CD4-positive, alpha-beta T cell (primary cell): Measurements from ENCODE around the gene TRO. TPM values are rescaled to one million over a fixed set of nuclear protein-coding genes. Genes with fewer than 3 reads are reported as not detected.
A peak's percentile ranks its signal among the peaks of the same experiment; 100 is the strongest.

Experiments
- ATAC-seq: fragments of 200-7000 bp; cut with Tn5 transposase; one replicate; pipeline ENCODE4 v1.10.0; 2022; ENCODE audit warnings: mild to moderate bottlenecking; ENCODE audit not compliant: poor library complexity
- CTCF ChIA-PET: fragments of 350-600 bp; sonication (Branson Sonifier 250); formaldehyde crosslinking; loops from one replicate; lab custom pipeline; 2021; ENCODE audit warnings: antibody characterized with exemption, inconsistent platforms; lab: Charles Lee
- POLR2A ChIA-PET: fragments of 350-600 bp; sonication (Branson Sonifier 250); formaldehyde crosslinking; loops from one replicate; lab custom pipeline; 2021; ENCODE audit warnings: antibody characterized with exemption, inconsistent platforms; lab: Charles Lee
- DNase-seq, 14 experiments: peaks; one replicate each; pipeline ENCODE4 v3.0.0-alpha.2; 2013 to 2020; ENCODE audit warnings: mixed read lengths in 2 of 14
- H3K27ac ChIP-seq, 2 donors: one replicate each; pipeline versions ENCODE4 v1.5.1 to v1.7.0; 2013; ENCODE audit warnings: low read length in 2 of 2, low read depth in 1 of 2, mild to moderate bottlenecking in 1 of 2
- H3K27me3 ChIP-seq, 2 experiments: 1 replicate in 1 of 2; 2 replicates in 1 of 2; pipeline versions ENCODE4 v1.6.1 to v1.7.0; 2013; ENCODE audit warnings: low read length in 2 of 2, control low read depth in 1 of 2, mild to moderate bottlenecking in 1 of 2, moderate library complexity in 1 of 2; ENCODE audit not compliant: insufficient read depth in 2 of 2, control insufficient read depth in 1 of 2
- H3K36me3 ChIP-seq: one replicate; pipeline ENCODE4 v1.6.1; 2013; ENCODE audit warnings: low read length, control low read depth; ENCODE audit not compliant: insufficient read depth
- H3K4me1 ChIP-seq: one replicate; pipeline ENCODE4 v1.6.1; 2013; ENCODE audit warnings: low read length, control low read depth; ENCODE audit not compliant: insufficient read depth
- H3K4me3 ChIP-seq: one replicate; pipeline ENCODE4 v1.5.1; 2013; ENCODE audit warnings: mild to moderate bottlenecking, low read length, moderate library complexity
- H3K9me3 ChIP-seq, 2 experiments: 1 replicate in 1 of 2; 2 replicates in 1 of 2; pipeline versions ENCODE4 v1.6.1 to v1.7.0; 2013; ENCODE audit warnings: low read length in 2 of 2, mild to moderate bottlenecking in 2 of 2, control low read depth in 1 of 2, moderate library complexity in 1 of 2; ENCODE audit not compliant: control insufficient read depth in 1 of 2, insufficient read depth in 1 of 2
- H3K27ac Mint-ChIP-seq: one replicate; pipeline ENCODE4 v1.8.0; 2020; ENCODE audit warnings: mixed read lengths
- H3K27me3 Mint-ChIP-seq: one replicate; pipeline ENCODE4 v1.8.0; 2021; ENCODE audit warnings: mixed read lengths
- H3K36me3 Mint-ChIP-seq: one replicate; pipeline ENCODE4 v1.8.0; 2021; ENCODE audit warnings: low read depth, mixed read lengths
- H3K4me1 Mint-ChIP-seq: one replicate; pipeline ENCODE4 v1.8.0; 2021; ENCODE audit warnings: low read depth, mixed read lengths
- H3K4me3 Mint-ChIP-seq: one replicate; pipeline ENCODE4 v1.8.0; 2020; ENCODE audit warnings: mild to moderate bottlenecking, mixed read lengths
- H3K9me3 Mint-ChIP-seq: one replicate; pipeline ENCODE4 v1.8.0; 2020; ENCODE audit warnings: mixed read lengths
- intact Hi-C, 2 experiments: fragments of 100-400 bp; cut with DNase I in 1 of 2; cut with micrococcal nuclease in 1 of 2; formaldehyde crosslinking; loops; one replicate each; pipeline versions ENCODE4 v1.15.1 to v1.9.0; 2023 to 2025; cut with DNase I, micrococcal nuclease
- polyA plus RNA-seq, 2 donors: library from polyadenylated mRNA; unstranded; fragments of 120-200 nt; gene quantifications; one replicate each; pipeline ENCODE4 v1.2.1, GENCODE V29; 2013
- total RNA-seq, 174 experiments: library from RNA in 2 of 174; stranded (reverse) in 2 of 174; gene quantifications; one replicate each; pipeline ENCODE4 v1.2.3 and lab custom pipeline; 2021 to 2026
- TF ChIP-seq, protein P1 (sequence below): fragments of 200-600 bp; IDR thresholded peaks from one replicate; pipeline ENCODE4 v1.8.0; 2022; ENCODE audit warnings: antibody characterized with exemption, mild to moderate bottlenecking

Gene TRO, protein sequence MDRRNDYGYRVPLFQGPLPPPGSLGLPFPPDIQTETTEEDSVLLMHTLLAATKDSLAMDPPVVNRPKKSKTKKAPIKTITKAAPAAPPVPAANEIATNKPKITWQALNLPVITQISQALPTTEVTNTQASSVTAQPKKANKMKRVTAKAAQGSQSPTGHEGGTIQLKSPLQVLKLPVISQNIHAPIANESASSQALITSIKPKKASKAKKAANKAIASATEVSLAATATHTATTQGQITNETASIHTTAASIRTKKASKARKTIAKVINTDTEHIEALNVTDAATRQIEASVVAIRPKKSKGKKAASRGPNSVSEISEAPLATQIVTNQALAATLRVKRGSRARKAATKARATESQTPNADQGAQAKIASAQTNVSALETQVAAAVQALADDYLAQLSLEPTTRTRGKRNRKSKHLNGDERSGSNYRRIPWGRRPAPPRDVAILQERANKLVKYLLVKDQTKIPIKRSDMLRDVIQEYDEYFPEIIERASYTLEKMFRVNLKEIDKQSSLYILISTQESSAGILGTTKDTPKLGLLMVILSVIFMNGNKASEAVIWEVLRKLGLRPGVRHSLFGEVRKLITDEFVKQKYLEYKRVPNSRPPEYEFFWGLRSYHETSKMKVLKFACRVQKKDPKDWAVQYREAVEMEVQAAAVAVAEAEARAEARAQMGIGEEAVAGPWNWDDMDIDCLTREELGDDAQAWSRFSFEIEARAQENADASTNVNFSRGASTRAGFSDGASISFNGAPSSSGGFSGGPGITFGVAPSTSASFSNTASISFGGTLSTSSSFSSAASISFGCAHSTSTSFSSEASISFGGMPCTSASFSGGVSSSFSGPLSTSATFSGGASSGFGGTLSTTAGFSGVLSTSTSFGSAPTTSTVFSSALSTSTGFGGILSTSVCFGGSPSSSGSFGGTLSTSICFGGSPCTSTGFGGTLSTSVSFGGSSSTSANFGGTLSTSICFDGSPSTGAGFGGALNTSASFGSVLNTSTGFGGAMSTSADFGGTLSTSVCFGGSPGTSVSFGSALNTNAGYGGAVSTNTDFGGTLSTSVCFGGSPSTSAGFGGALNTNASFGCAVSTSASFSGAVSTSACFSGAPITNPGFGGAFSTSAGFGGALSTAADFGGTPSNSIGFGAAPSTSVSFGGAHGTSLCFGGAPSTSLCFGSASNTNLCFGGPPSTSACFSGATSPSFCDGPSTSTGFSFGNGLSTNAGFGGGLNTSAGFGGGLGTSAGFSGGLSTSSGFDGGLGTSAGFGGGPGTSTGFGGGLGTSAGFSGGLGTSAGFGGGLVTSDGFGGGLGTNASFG (N-terminal part only)
- total RNA-seq (1 to 10 TPM; 1.0 to 2.0 TPM), total RNA-seq (lab: John Stamatoyannopoulos, UW) (0.30 to 9.5 (median 2.4) reads per million in 172 experiments)
- 1.1 TPM for polyA plus RNA-seq (2013, experiment 1 of 2)
- polyA plus RNA-seq (2013, experiment 2 of 2), result 2.9 TPM

DNA sequence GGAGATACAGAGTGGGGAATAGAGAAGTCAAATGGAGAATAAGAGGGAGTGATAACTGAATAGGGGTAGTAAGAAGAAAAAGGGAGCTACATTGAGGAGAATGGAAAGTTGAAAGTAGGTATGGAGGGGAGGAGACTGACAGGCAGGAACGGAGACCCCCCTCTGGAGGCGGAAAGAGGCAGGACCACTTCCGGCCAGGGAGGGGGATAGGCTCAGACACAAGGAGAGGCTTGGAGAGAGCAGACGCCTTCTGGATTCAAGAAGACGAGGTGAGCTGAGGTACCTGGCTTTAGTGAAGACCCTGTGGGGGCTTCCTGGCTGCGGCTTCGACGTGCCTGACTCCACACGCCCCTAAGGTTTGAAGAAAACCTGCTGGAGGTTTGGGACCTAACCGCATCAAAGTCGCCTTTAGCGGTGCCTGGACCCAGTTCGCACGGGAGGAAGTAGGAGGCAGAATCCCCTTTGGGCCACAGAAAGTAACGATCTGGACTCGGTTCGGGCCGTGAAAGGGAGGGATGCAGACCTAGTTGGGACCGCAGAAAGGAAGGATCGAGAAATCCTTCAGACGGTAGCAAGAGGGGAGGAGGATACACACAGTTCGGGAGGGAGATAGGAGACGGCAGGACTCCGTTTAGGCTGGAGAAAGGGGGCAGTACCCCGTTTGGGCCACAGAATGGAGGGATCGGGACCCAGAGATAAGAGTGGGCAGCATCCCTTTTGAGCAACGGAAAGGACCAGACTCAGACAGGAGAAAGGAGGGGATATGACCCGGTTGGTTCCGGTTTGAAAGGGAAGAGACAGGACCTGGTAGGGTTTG lies at the start of gene TRO:
Gene TRO, plus strand, starts transcription at position 215 of the 817 bp plus-strand sequence. CDS start 1,423 bp downstream, outside the sequence.
- POLR2A ChIA-PET, result interaction anchor here (2.2 kb wide), 1 partner anchor 79 kb away, joined by 7 read pairs; the partner anchor contains the start of gene APEX2
- Mint-ChIP-seq H3K9me3 (no peaks in the 10 kb centered on the region), H3K27ac (peak within 1 kb of the TSS; percentile 76), H3K4me3 (peak within 1 kb of the TSS; percentile 90), H3K27me3 (no peaks in the 10 kb centered on the region), H3K36me3 (no peaks in the 10 kb centered on the region), H3K4me1 (peaks cover 19% of the 10 kb centered on the region)
- intact Hi-C loops, result loop anchor here in 1 of 2 experiments (5.0 kb wide), 2 partner anchors 81 to 796 kb away; partner anchors contain the start of genes APEX2 and RRAGB
- no peaks in the 10 kb centered on the region for H3K27me3 ChIP-seq
- H3K4me1 ChIP-seq, result peaks cover 18% of the 10 kb centered on the region
- H3K27ac ChIP-seq, result no peak within 1 kb of the TSS
- H3K4me3 ChIP-seq, result peak within 1 kb of the TSS; percentile 61
- TF ChIP-seq, protein P1, sequence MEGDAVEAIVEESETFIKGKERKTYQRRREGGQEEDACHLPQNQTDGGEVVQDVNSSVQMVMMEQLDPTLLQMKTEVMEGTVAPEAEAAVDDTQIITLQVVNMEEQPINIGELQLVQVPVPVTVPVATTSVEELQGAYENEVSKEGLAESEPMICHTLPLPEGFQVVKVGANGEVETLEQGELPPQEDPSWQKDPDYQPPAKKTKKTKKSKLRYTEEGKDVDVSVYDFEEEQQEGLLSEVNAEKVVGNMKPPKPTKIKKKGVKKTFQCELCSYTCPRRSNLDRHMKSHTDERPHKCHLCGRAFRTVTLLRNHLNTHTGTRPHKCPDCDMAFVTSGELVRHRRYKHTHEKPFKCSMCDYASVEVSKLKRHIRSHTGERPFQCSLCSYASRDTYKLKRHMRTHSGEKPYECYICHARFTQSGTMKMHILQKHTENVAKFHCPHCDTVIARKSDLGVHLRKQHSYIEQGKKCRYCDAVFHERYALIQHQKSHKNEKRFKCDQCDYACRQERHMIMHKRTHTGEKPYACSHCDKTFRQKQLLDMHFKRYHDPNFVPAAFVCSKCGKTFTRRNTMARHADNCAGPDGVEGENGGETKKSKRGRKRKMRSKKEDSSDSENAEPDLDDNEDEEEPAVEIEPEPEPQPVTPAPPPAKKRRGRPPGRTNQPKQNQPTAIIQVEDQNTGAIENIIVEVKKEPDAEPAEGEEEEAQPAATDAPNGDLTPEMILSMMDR, result no peak
- CTCF ChIA-PET, result interaction anchor here (1.0 to 1.2 kb wide), 2 partner anchors 9 to 29 kb away, joined by 3 read pairs; no protein-coding TSS in a partner anchor
- peak in 4 of 14 experiments; percentile 1 to 33 (median 22) for DNase-seq
- no peaks in the 10 kb centered on the region for H3K36me3 ChIP-seq
- peak; percentile 2 for ATAC-seq
- no peaks in the 10 kb centered on the region for H3K9me3 ChIP-seq

DNA sequence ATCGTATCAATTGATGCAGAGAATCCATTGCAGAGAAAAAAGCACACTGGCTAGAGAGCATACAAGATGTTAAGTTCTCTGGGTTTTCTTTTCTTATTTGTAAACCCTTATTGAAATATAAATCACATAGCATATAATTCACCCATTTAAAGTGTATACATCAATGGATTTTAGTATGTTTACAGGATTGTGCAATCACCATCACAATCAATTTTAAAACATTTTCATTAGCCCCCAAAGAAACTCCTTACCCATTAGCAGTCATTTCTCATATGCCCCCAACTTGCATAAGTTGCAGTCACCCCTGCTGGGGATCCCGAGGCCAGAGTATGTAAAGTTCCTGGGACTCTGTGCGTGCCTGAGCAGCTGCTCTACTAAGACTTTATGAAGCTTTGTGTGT lies 34.9 kb upstream of the TRO start:
- H3K27me3 Mint-ChIP-seq, result no peaks in the 10 kb centered on the region
- H3K9me3 Mint-ChIP-seq, result no peaks in the 10 kb centered on the region

More for the DNA sequence above, 34.9 kb upstream of the TRO start:
- no peak for ATAC-seq
- no peak for DNase-seq
- CTCF ChIA-PET, result no interaction called here
- Mint-ChIP-seq H3K4me1 (no peaks in the 10 kb centered on the region), H3K27ac (no peak overlapping the region), H3K36me3 (no peaks in the 10 kb centered on the region), H3K4me3 (no peak overlapping the region)
- POLR2A ChIA-PET, result no interaction called here
- H3K27me3 ChIP-seq, result peaks cover 0 to 3% of the 10 kb centered on the region in 2 experiments
- no peaks in the 10 kb centered on the region for H3K36me3 ChIP-seq
- no peak overlapping the region for H3K4me3 ChIP-seq
- H3K4me1 ChIP-seq, result no peaks in the 10 kb centered on the region
- H3K9me3 ChIP-seq, result no peaks in the 10 kb centered on the region
- H3K27ac ChIP-seq, result no peak overlapping the region
- intact Hi-C loops, result no loop called here
- TF ChIP-seq, protein P1, result no peak
